Measurements from ENCODE around the gene ITPK1.
"Not testable (repeated sequence)": the region's sequence is repeated elsewhere in the genome, so short reads cannot be mapped to it uniquely, and the experiment has no call there.

The ITPK1 gene

GRCh38 chr14:93115821-93116675 is at the start of gene ITPK1:
Gene ITPK1 (minus strand): TSS chr14:93115925. CDS start chr14:93115163, 762 bp downstream.
- peak; percentile 18 to 31 for DNase-seq (ENCODE audit: low read depth in 2 of 2)

DNA sequence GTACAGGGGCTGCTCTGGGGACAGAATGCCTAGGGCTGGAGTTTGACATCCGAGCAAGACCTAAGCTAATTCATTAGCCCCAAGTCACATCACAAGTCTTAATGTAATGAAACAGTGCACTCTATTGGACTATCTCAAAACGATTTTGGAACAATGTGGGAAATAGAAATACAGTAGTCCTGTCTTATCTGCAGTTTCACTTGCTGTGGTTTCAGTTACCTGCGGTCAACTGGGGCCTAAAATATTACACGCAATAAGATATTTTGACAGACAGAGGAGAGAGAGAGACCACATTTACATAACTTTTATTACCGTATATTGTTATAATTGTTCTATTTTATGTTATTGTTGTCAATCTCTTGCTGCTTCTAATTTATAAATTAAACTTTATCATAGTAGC is 47.8 kb upstream of the ITPK1 start:
- DNase-seq (ENCODE audit: low read depth in 2 of 2) = no peak

- no peak for DNase-seq (ENCODE audit: low read depth in 2 of 2)
Observed at GRCh38 chr14:93161411-93161940, 45.8 kb upstream of the ITPK1 start.

GRCh38 chr14:93160353-93160801 is 44.7 kb upstream of the ITPK1 start:
- no peak for DNase-seq (ENCODE audit: low read depth in 2 of 2)

DNA sequence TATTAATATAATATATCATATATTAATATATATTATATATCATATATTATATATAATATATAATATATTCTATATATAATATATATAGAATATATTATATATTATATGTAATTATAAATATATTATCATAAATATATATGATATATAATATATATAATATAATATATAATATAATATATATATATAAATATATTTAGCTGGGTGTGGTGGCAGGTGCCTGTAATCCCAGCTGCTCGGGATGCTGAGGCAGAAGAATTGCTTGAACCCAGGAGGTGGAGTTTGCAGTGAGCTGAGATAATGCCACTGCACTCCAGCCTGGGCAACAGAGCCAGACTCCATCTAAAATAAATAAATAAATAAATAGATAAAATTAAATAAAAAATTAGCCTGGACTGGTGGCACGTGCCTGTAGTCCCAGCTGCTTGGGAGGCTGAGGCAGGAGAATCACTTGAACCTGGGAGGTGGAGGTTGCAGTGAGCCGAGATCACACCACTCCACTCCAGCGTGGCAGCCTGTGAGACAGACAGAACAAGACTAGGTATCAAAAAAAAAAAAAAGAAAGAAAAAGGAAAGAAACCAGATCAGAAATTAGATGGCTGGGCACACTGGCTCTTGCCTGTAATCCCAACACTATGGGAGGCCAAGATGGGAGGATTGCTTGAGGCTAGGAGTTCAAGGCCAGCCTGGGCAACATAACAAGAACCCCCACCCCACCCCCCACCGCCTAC is 44.1 kb upstream of the ITPK1 start:
- DNase-seq (ENCODE audit: low read depth in 2 of 2) = not testable (repeated sequence)

DNA sequence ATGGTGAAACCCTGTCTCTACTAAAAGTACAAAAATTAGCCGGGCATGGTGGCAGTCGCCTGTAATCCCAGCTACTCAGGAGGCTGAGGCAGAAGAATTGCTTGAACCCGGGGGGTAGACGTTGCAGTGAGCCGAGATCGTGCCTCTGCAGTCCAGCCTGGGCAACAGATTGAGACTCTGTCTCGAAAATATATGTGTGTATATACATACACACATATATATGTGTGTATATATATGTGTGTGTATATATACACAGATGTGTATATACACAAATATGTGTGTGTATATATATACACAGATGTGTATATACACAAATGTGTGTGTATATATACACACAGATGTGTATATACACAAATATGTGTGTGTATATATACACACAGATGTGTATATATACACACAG is 42.6 kb upstream of the ITPK1 start:
- not testable (repeated sequence) for DNase-seq (ENCODE audit: low read depth in 2 of 2)

DNA sequence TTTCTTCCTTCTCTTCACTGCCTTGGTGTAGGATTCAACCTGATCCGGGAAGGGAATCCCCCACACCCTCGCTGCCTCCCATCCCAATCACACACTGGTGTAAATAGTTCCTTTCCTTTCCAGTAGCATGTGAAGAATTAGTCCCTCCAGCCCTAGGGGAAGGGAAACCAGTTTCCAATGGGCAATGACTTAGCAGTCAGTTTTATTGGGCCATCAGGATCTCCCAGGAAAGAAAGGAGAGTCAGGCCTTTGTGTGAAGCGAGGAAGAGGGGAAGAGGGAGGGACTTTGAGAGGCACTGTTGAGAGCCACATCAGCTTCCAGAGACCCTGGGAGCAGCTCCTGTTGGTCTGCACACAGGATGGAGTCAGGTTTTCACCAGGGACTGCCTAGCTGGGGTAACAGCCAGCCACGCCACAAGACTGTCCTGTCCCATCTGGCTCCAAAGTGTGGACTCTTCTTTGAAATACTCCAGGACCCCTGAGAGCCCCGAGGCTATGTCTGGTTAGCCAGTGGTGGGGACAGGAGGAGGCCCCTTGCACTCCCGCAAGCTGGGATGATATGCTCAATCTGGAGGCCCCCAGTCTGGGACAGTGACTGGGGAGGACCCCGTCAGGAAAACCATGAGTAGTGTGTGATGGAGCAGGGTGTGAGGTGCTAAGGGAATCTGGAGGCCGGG is 41.1 kb upstream of the ITPK1 start:
- no peak for DNase-seq (ENCODE audit: low read depth in 2 of 2)

- no peak for DNase-seq (ENCODE audit: low read depth in 2 of 2)
Observed at GRCh38 chr14:93155667-93156066, 39.9 kb upstream of the ITPK1 start.

- no peak for DNase-seq (ENCODE audit: low read depth in 2 of 2)
Observed at GRCh38 chr14:93153121-93153520, 37.4 kb upstream of the ITPK1 start.

- no peak for DNase-seq (ENCODE audit: low read depth in 2 of 2)
Observed at GRCh38 chr14:93150227-93151208, 34.8 kb upstream of the ITPK1 start.

GRCh38 chr14:93148979-93149378 is 33.3 kb upstream of the ITPK1 start:
- DNase-seq (ENCODE audit: low read depth in 2 of 2) = no peak

DNA sequence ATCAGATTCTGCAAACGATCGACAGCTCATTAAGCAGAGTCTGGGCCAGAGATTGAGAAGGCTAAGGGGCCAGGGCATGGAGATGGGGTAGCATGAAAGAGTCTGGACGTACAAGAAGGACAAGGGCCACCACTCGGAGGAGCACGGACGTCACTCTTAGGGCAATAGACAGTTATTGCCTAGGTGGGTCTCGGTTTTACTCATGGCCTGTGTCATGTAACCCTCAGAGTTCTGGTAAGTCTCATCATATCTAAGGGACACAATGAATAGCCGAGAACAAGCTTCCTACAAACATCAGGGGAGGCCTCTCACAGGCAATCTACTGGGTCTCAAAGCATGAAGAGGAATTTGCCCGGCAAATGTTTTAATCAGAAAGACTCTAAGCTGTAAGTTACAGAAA is 30.4 kb upstream of the ITPK1 start:
- no peak for DNase-seq (ENCODE audit: low read depth in 2 of 2)

DNA sequence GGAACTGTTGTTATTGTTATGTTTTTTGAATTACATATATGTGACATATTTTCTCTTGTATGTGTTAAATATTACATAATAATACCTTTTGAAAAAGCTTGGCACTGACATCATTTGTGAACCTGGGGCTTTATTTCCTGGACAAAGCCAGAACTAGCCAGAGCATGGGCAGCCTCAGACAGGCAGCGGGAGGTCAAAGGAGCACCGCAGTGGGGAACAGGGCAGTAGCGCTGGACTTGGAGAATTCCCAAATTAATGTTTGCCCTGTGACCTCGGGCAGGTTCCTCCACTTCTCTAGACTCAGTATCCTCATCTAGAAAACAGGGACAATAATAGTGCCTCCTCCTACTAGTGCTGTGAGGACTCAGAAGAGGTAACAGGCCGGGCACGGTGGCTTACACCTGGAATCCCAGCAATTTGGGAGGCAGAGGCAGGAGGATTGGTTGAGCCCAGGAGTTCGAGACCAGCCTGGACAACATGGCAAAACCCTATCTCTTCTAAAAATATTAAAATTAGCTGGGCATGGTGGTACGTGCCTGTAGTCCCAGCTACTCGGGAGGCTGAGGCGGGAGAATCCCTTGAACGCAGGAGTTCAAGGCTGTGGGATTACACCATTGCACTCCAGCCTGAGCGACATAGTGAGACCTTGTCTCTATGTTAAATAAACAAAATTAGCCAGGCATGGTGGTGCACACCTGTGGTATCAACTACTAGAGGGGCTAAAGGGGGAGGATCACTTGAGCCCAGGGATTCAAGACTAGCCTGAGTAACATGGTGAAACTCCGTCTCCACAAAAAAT is 27.3 kb upstream of the ITPK1 start:
- DNase-seq (ENCODE audit: low read depth in 2 of 2) = no peak

- no peak for DNase-seq (ENCODE audit: low read depth in 2 of 2)
Observed at GRCh38 chr14:93137864-93138263, 22.1 kb upstream of the ITPK1 start.

DNA sequence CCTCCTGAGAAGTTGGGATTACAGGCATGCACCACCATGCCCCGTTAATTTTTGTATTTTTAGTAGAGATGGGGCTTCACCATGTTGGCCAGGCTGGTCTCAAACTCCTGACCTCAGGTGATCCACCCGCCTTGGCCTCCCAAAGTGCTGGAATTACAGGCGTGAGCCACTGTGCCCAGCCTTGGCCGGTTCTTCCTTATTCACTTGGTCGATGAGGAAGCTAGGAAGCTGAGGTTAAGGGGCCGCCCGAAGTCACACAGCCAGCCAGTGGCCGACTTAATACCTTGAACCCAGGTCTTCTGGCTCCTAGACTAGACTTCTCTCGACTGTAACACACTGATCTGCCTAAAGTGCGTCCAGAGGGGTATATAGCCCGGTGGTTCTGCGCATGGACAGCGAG is 20.8 kb upstream of the ITPK1 start:
- DNase-seq (ENCODE audit: low read depth in 2 of 2) = not testable (repeated sequence)

DNA sequence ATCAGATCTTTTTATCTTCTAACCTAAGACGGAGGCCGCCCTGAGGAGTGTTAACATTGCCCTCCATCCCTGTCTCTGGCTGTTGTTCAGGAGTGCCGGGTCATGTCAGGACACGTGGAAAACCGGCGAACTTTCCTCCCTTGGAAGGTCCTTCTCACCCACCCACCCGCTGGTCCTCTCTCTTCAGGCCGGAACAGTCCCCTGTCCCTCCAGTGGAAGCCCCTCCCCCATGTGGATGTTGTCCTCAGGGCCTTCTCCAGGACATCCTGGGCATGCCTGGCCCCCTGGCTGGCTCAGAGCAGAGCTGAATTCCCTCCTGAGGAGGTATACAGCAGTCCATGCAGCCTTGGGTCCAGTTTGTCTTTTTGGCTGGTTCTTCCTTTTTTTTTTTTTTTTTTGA is 20.3 kb upstream of the ITPK1 start:
- DNase-seq (ENCODE audit: low read depth in 2 of 2) = no peak

GRCh38 chr14:93135399-93135798 is 19.7 kb upstream of the ITPK1 start:
- DNase-seq (ENCODE audit: low read depth in 2 of 2) = no peak

DNA sequence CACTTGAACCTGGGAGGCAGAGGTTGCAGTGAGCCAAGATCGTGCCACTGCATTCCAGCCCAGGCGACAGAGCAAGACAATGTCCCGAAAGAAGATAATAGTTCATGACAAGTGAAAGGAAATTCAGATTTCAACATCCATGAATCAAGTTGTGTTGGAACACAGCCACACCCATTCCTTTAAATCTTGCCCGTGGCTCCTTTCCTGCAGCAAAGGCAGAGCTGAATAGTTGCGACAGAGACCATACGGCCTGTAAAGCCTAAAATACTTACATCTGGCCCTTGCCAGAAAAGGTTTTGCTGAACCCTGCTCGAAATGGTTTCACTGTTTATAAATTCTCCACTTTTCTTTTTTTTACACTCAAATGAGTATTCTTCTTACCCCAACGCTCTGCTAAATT is 17.7 kb upstream of the ITPK1 start:
- DNase-seq (ENCODE audit: low read depth in 2 of 2) = no peak

GRCh38 chr14:93132472-93133065 is 16.8 kb upstream of the ITPK1 start:
- no peak for DNase-seq (ENCODE audit: low read depth in 2 of 2)

Data from activated CD4-positive, alpha-beta T cell treated with anti-CD3 and anti-CD28 coated beads for 24 hours (primary cell).